Kidney capillary endothelial cell (primary cell): ENCODE measurements around the gene SLC12A8.

ENCODE experiments used
- DNase-seq: peaks from one replicate; pipeline ENCODE4 v3.0.0-alpha.2; 2018; ENCODE audit warnings: low spot score

SLC12A8 gene

DNA sequence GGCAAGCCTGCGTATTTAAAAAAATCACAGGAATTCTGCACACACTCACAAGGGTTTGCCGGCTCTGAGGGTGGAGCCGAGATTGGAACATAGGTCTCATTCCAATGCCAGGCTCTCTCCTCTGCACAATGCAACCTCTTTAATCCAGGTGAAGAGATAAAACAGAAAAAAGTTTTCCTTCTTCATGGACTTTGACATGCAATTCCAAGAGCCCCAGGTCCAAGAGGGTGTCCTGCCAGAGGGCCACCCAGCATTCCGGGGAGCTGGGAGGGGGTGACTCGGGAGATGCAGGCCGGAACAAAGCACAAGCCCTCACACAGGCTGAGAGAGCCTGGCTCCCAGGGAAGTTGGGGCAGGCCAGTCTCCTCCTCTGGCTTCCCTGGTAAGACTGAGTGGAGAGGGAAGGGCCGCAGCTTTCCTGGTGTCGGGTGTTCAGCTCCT lies 6.7 kb upstream of the SLC12A8 start:
- no peak for DNase-seq

DNA sequence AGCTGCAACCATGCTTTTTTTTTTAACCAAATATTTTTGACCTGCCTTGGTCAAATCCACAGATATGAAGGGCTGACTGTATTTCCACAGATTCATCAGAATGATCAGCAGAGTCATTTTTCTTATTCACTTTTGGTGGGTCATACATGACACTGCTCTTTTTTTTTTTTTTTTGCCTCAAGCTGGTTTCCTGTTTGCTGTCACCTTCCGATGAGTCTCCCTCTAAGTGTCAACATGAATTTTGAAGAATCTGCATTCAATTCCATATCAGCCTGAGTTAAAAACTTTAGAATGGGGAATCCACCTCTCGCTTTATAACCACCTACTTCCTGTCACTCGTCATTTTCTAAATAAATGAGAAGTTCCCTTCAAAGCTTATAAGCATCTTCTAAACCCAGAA lies 2.2 kb upstream of the SLC12A8 start:
- peak; percentile 71 for DNase-seq

DNA sequence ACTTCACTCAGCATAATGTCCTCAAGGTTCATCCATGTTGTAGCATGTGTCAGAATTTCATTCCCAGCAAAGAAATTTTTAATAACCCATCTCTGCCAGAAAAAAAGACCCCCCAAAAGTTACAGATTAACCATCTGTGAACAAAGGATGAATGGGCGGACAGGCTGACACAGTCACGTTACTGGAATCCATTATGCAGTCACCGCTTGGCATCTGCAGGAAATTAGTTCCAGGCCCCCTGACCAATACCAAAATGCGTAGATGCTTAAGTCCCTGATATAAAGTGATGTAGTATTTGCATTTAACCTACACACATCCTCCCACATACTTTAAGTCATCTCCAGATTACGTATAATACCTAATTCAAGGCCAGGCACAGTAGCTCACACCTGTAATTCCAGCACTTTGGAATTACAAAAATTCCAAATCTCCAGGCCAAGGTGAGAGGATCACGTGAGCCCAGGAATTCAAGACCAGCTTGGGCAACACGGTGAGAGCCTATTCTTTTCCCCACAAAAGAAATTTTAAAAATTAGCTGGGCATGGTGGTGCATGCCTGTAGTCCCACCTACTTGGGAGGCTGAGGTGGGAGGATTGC lies 1.5 kb upstream of the SLC12A8 start:
- no peak for DNase-seq

- DNase-seq: no peak
Observed at GRCh38 chr3:125213364-125213755, 812 bp upstream of the SLC12A8 start.

DNA sequence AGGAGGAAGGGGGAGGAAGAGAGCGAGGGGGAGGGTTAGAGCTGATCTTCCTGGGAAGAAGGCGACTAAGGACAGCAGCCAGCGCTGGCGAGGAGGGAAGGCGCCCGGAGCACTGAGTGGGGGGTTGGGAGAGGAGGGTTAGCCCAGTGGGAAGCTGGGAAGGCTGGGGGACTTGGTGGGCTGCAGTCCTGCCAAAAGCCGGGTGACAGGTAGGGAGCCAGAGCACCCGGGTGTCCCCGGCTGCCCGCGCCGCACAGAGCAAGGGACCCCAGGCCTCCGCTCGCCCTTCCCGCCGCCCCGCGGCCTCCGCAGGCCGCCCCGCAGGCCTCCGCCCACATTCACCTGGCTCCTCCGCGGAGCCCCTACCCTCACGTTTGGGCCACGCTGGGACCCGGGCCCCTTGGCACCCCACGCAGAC lies 448 bp downstream of the SLC12A8 start:
- no peak for DNase-seq

GRCh38 chr3:125211523-125212090 lies 941 bp downstream of the SLC12A8 start:
- DNase-seq: no peak

DNA sequence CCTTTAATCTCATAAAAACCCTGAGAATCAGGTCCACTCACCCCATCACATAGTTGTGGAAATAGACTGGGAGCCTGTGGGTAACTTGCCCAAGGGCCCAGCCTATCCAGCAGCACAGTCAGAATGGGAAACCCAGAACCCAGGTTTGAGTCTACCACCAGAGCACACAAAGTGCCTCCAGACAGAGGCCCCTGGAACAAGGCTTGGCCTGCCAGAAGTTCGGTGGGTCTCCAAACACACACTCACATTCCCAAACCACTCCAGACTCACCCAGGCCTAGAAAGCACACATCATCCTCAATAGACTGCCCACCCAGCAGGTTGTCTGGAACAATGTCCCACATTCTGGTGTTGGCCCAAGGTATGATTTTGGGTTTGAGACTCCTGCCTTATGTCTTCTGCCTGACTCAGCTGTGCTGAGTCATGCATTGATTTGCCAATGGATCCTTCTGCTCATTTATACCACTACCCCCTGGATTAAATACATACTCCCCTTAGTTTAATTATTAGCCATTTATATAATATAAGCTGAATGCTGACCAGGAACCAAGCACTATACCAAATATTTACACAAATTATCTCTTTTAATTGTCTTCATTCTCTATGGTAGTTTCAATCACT lies 4.5 kb downstream of the SLC12A8 start:
- DNase-seq: no peak

DNA sequence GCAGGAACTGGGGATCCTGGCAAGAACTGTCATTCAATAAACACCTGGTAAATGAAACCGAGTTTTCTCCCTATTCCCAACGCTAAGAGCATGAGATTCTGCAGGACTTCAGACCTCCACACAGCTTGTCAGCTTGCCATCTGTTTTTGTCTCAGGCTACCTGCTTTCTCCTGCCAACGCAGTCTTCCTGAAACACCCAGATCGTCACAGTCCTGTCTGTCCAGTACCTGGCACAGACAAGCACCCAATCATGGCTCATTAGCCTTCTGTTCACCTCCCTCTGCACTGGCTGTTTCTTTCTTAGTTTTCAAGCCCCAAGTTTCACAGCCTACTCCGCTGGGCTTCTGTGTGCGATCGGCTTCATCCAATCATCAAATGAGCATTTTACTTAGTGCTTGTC lies 5.0 kb downstream of the SLC12A8 start:
- DNase-seq: no peak

DNA sequence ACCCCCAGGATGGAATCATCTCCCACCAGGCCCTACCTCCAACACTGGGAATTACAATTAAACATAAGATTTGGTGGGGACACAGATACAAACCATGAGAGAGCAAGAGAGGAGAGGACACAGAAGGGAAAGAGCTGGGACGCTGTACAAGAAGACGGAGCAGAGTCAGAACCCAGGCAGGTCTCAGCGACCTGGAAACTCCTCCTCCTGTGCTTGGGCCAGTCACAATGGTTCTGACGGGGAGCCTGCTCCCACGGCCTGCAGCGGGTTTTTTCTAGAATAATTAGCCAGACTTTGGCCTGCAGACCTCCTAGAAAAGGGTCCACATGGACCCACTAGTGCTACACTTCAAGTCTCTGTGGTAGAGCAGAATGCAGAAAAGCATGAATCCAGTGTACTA lies 5.6 kb downstream of the SLC12A8 start:
- DNase-seq: no peak

DNA sequence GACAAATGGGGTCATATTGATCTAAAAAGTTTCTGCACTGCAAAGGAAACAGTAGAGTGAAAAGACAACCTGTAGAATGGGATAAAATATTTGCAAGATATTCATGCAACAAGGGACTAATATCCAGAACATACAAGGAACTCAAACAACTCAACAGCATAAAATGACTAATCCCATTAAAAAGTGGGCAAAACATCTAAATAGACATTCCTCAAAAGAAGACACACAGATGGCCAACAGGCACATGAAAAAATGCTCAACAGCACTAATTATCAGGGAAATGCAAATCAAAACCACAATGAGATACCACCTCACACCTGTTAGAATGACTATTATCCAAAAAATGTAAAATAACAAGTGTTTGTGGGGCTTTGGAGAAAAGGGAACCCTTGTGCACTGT lies 8.8 kb downstream of the SLC12A8 start:
- DNase-seq: no peak

GRCh38 chr3:125202197-125202596 lies 10.4 kb downstream of the SLC12A8 start:
- no peak for DNase-seq

DNA sequence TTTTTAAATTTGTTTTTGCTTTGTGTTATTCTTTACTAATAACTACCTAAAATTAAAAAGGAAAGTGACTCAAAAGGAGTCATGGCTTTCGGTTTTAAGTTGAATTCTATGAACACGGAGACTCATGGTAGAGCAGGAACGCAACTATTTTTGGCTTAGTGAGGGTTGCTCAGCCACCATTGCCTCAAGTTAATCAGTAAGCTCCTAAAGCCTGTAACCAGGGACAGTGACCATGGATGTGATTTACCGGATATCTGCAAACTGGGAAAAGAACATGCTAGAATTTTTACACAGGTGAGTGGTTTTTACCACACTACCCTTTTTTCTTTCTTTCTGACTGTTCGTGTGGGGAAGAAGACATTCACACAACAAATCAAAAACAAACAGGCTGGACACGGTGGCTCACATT lies 11.8 kb downstream of the SLC12A8 start:
- no peak for DNase-seq

DNA sequence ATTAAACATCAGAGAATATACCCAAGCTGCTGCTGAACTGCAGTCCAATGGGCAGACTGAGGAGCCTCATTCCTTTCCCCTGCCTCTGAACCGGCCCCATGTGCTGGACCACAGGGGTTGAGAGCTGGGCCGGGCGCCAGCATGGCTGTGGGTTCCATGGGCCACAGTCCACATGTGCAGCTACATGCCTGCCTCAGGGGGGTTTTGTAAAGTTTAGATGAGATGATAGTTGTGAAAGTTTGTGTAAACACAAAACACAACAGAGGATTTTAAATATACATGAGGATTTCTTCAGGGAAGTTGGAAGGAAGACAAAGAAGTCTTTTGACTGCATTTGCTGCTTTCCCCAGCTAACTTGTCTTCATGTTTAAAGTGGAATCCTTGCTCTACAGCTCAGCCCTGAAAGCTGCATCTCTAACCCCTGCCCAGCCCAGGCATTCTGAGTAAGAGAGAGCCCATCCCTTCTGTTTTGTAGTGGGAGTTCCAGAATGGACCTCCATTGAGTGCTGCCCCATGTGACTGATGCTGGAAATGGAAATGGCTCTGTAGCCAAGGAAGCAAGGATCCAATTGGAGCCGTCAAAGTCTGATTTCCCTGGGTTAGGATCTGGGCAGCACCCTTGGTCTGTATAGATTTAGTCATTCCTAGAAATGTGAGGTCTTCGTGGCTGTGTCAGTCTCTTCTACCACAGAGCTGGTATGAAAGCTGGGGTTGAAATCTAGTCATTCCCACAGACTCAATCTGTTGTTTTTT lies 17.5 kb downstream of the SLC12A8 start:
- no peak for DNase-seq

DNA sequence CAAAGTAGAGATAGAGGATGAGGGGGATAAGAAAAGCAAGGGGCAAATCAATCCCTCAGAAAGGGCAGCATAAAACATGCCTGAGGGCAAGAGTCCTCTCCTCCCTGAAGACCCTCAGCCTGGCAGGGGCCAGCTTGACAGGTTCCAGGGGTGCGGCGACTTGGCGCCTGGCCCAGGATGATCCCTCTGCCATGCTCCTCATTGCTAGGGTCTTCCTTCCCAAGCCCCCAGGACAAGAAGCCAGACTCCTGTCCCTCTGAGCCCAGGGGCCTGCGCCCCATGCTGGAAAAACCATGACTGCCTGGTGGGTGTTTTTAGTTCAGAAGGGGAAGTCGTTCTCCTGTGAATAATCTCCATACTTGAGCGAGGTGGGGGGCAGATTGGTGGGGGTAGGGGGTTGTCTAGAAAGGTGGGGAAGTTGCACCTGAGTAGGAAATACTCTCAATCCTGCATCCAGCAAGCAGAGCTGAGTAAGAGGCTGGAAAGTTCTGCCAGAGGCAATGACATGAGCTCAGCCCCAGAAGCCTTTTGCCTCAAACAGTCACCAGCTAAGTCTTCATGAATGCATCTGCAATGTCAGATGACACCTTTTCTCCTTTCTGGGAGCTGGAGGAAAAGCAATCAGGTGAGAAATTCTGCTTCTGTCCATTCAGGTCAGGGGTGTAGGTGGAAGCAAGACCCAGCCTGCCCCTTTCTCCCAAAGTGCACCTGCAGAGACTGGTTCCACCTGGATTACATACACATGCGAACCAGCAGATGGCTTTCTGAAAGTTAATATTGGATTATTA lies 18.3 kb downstream of the SLC12A8 start:
- DNase-seq: no peak

DNA sequence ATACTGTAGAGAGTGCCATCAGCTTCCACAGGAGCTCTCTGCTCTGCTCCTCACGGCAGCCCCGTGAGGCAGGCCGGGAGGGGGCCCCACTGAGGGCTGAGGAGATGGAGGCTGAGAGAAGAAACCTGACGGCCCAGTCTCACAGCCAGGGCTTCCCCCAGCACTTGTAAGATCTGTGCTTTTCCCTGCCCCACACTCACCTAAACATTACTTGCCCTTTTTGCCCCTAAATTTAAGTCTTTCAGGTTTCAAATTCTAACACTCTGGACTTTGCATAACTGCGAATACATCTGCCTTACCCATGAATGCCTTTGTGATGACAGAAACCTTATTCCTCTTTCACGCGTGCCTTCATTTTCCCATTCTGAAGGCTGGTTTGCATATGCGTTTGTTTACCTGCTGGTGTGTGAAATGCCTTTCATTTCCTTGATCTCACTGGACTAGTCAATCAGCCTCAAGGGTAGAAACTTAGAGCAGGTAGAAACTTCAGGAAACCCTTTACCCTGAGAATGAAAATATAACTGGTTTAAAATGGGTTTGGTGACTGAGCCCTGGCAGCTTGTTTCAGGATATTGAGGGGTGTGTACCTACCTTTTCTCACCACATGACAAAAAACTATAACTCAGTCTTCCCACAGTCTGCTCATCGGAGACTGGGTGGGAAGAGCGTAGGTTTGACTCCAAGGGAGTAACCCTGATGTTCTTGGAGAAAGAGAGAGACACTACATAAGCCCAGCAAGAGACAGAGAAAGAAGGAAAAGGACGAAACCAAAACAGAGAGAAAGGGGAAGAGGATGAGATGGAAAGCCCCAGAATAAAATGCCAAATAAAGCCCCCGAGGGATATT lies 20.1 kb downstream of the SLC12A8 start:
- DNase-seq: no peak

DNA sequence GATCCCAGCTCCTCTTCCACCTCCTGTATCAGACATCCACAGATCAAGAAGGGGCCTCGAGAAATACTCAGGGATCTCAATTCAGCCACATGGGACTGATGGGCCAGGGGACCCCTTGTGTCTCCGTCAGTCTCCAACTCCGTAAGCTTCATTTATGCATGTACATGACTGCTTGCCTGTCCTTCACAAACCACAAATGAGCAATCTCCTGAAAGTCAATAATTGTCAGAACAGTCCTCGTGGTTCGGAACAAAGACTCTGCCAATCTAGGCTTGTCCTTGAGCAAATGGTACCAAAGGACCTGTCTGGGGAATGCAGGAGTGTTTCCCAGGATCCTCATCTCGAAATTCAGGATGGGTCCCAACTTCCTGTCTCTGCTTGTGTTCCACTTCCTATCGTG lies 20.8 kb downstream of the SLC12A8 start:
- no peak for DNase-seq

- no peak for DNase-seq
Observed at GRCh38 chr3:125191256-125191655, 21.3 kb downstream of the SLC12A8 start.

DNA sequence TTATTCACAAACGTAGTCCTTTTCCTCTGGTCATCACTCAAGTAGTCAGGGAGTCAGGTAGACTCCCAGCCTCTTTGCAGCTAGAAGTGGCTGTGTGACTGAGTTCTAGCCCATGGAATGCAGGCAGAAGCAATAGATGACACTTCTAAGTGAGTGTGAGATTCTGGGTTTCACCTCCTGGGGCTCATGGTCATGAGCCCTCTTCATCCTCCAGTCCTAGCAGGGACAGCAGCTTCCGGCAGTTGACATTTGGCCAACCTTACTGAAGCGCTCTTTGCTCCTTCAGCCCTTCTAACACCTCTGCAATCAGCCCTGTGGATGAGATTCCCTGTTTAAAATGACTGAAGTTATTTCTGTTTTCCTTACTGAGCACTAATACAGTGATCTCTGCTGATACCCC lies 21.8 kb downstream of the SLC12A8 start:
- DNase-seq: no peak

DNA sequence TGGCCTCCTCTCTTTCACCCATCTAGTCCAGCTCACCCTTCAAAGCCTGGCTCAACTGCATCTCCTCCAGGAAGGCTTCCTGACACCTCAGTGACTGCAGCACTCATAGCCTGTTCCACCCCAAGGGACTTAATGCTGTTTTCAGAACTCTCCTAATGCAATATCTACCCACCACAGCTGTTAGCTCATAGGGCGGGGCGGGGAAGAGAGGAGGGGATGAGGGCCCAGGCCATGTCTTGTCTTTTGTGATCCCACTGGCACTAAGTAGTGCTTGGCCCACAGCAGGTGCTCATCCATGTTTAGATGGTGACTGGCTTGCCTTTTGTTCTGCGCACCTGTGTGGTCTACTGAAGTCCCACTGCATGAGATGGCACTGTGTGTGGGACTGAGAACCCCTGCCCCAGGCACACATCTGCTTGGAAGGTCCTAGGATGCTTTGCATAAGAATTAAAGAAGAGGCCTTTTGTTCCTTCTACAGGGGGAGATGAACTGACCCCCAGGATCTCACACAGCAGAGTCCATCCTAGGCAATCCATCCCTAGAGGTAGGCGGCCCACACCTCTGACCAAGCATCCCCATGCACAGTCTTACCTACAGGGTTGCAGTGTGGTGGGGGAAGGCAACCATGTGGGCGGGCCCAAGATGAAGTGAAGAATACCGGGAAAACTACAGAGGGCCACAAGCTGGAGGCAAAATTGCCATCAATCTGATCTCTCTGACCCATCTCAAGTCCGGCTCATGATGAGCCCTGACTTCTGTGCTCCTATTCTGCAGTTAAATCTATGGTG lies 23.0 kb downstream of the SLC12A8 start:
- no peak for DNase-seq

- DNase-seq: no peak
Observed at GRCh38 chr3:125188955-125189354, 23.6 kb downstream of the SLC12A8 start.

DNA sequence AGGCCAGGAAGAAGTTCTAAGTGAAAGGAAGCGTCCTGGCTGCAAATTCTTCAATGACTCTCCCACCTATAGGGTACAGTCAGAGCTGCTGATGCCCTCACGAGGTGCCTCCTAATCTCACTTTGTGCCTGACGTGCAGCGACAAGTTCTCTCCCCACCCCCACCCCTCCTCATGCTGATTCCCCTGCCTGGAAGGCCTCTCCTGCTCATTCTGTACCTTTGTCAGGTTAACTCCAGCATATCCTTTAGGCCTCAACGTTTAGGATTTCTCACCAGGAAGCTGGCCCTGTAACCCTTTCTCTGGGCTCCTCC lies 25.0 kb downstream of the SLC12A8 start:
- no peak for DNase-seq
